GM12892 (cell line): ENCODE results near the gene SLC50A1.

ENCODE experiments used
- POLR2A ChIP-seq: IDR thresholded peaks from 2 replicates; pipeline ENCODE4 v1.6.1; 2011; ENCODE audit warnings: low read depth, low read length, control low read depth
- POLR2AphosphoS5 ChIP-seq: IDR thresholded peaks from 2 replicates; pipeline ENCODE4 v1.6.1; 2011; ENCODE audit warnings: low read depth, low read length, control low read depth
- TAF1 ChIP-seq: IDR thresholded peaks from 2 replicates; pipeline ENCODE4 v1.6.1; 2011; ENCODE audit warnings: low read depth, mild to moderate bottlenecking, control low read depth, low read length, borderline replicate concordance

- TF ChIP-seq POLR2A (no peak), POLR2AphosphoS5 (no peak), TAF1 (no peak)
These were observed 705 bp upstream of the SLC50A1 start for GRCh38 chr1:155134880-155135414.
